HEK293 (cell line): Measurements from ENCODE around the gene BTBD9.

Experiments used
- CTCF ChIA-PET: fragments of 350-600 bp; formaldehyde crosslinking; extraction: SDS; loops from one replicate; lab custom pipeline; 2021; ENCODE audit warnings: antibody characterized with exemption; lab: Yijun Ruan, JAX
- POLR2A ChIA-PET: fragments of 300-600 bp; formaldehyde crosslinking; extraction: SDS; loops from one replicate; lab custom pipeline; 2020; ENCODE audit warnings: antibody characterized with exemption, inconsistent platforms; lab: Yijun Ruan, JAX
- H3K27ac ChIP-seq: fragments of 200-500 bp; sonication (Bioruptor generic); 2 replicates; pipeline ENCODE4 v1.5.1; 2014; ENCODE audit warnings: low read depth, low read length, control low read depth, inconsistent platforms; ENCODE audit errors: extremely low read depth
- H3K36me3 ChIP-seq, 2 experiments: fragments of 200-500 bp in 1 of 2; sonication (Bioruptor generic) in 1 of 2; 1 replicate in 1 of 2; 2 replicates in 1 of 2; pipeline ENCODE4 v1.5.1; 2014 to 2017; ENCODE audit warnings: inconsistent platforms in 2 of 2, low read length in 2 of 2; ENCODE audit not compliant: control insufficient read depth in 2 of 2, insufficient read depth in 1 of 2
- H3K4me1 ChIP-seq: fragments of 200-500 bp; sonication (Bioruptor generic); 2 replicates; pipeline ENCODE4 v1.5.1; 2014; ENCODE audit warnings: mild to moderate bottlenecking, low read length, inconsistent platforms; ENCODE audit not compliant: control insufficient read depth, insufficient read depth
- H3K4me3 ChIP-seq: 2 replicates; pipeline ENCODE4 v1.5.1; 2011; ENCODE audit warnings: low read depth, mild to moderate bottlenecking, control low read depth, low read length, moderate library complexity
- H3K9me3 ChIP-seq: fragments of 200-500 bp; sonication (Bioruptor generic); 2 replicates; pipeline ENCODE4 v1.5.1; 2014; ENCODE audit warnings: low read depth, low read length, inconsistent platforms; ENCODE audit not compliant: control insufficient read depth, insufficient read depth
- GLI4 ChIP-seq: fragments of 450-650 bp; formaldehyde crosslinking; IDR thresholded peaks from 2 replicates; pipeline ENCODE4 v1.5.1; 2016; ENCODE audit warnings: missing biosample characterization, missing genetic modification characterization
- GLIS2 ChIP-seq: fragments of 450-650 bp; formaldehyde crosslinking; IDR thresholded peaks from 2 replicates; pipeline ENCODE4 v1.5.1; 2016; ENCODE audit warnings: missing biosample characterization, missing genetic modification characterization
- IKZF3 ChIP-seq: fragments of 450-650 bp; IDR thresholded peaks from 2 replicates; pipeline ENCODE4 v1.5.0; 2018; ENCODE audit warnings: missing biosample characterization, mild to moderate bottlenecking, missing genetic modification characterization, moderate library complexity
- KLF9 ChIP-seq: fragments of 450-650 bp; formaldehyde crosslinking; IDR thresholded peaks from 2 replicates; pipeline ENCODE4 v1.5.1; 2016; ENCODE audit warnings: missing biosample characterization, missing genetic modification characterization, low read depth
- RBAK ChIP-seq: fragments of 450-650 bp; formaldehyde crosslinking; IDR thresholded peaks from 2 replicates; pipeline ENCODE4 v1.5.1; 2016; ENCODE audit warnings: missing biosample characterization, missing genetic modification characterization
- SALL2 ChIP-seq: fragments of 450-650 bp; formaldehyde crosslinking; IDR thresholded peaks from 2 replicates; pipeline ENCODE4 v1.5.0; 2017; ENCODE audit warnings: missing biosample characterization, mild to moderate bottlenecking, missing genetic modification characterization, borderline replicate concordance
- ZBTB21 ChIP-seq: fragments of 450-650 bp; formaldehyde crosslinking; IDR thresholded peaks from 2 replicates; pipeline ENCODE4 v1.5.1; 2017; ENCODE audit warnings: missing biosample characterization, missing genetic modification characterization
- ZNF114 ChIP-seq: fragments of 450-650 bp; formaldehyde crosslinking; IDR thresholded peaks from 2 replicates; pipeline ENCODE4 v1.5.0; 2017; ENCODE audit warnings: missing biosample characterization, missing genetic modification characterization
- ZNF157 ChIP-seq: fragments of 450-650 bp; formaldehyde crosslinking; IDR thresholded peaks from 2 replicates; pipeline ENCODE4 v1.5.1; 2016; ENCODE audit warnings: missing biosample characterization, missing genetic modification characterization
- ZNF169 ChIP-seq: fragments of 450-650 bp; formaldehyde crosslinking; IDR thresholded peaks from 2 replicates; pipeline ENCODE4 v1.5.1; 2016; ENCODE audit warnings: missing biosample characterization, missing genetic modification characterization
- ZNF274 ChIP-seq, 2 experiments: fragments of 200-500 bp in 1 of 2; fragments of 450-650 bp in 1 of 2; sonication (Bioruptor generic) in 1 of 2; formaldehyde crosslinking in 1 of 2; IDR thresholded peaks; 2 replicates each; pipeline versions ENCODE4 v1.5.1 to v1.6.1; 2014 to 2016; ENCODE audit warnings: borderline replicate concordance in 1 of 2, inconsistent platforms in 1 of 2, low read length in 1 of 2, missing biosample characterization in 1 of 2, missing genetic modification characterization in 1 of 2
- ZNF433 ChIP-seq: fragments of 450-650 bp; formaldehyde crosslinking; IDR thresholded peaks from 2 replicates; pipeline ENCODE4 v1.5.1; 2016; ENCODE audit warnings: missing biosample characterization, missing genetic modification characterization, low read depth
- ZNF48 ChIP-seq: fragments of 450-650 bp; formaldehyde crosslinking; IDR thresholded peaks from 2 replicates; pipeline ENCODE4 v1.5.1; 2016; ENCODE audit warnings: missing biosample characterization, missing genetic modification characterization
- ZNF529 ChIP-seq: fragments of 450-650 bp; formaldehyde crosslinking; IDR thresholded peaks from 2 replicates; pipeline ENCODE4 v1.5.1; 2017; ENCODE audit warnings: missing genetic modification characterization, missing biosample characterization; ENCODE audit not compliant: insufficient replicate concordance
- ZNF558 ChIP-seq: fragments of 450-650 bp; formaldehyde crosslinking; IDR thresholded peaks from 2 replicates; pipeline ENCODE4 v1.5.1; 2016; ENCODE audit warnings: missing biosample characterization, missing genetic modification characterization
- ZNF610 ChIP-seq: fragments of 450-650 bp; formaldehyde crosslinking; IDR thresholded peaks from 2 replicates; pipeline ENCODE4 v1.5.1; 2016; ENCODE audit warnings: missing biosample characterization, missing genetic modification characterization, borderline replicate concordance
- ZNF621 ChIP-seq: fragments of 450-650 bp; formaldehyde crosslinking; IDR thresholded peaks from 2 replicates; pipeline ENCODE4 v1.5.1; 2017; ENCODE audit warnings: missing biosample characterization, missing genetic modification characterization
- ZNF664 ChIP-seq: fragments of 450-650 bp; formaldehyde crosslinking; IDR thresholded peaks from 2 replicates; pipeline ENCODE4 v1.5.1; 2016; ENCODE audit warnings: missing biosample characterization, missing genetic modification characterization
- ZNF670 ChIP-seq: fragments of 450-650 bp; formaldehyde crosslinking; IDR thresholded peaks from 2 replicates; pipeline ENCODE4 v1.5.1; 2016; ENCODE audit warnings: missing biosample characterization, missing genetic modification characterization, low read depth
- ZNF701 ChIP-seq: fragments of 450-650 bp; formaldehyde crosslinking; IDR thresholded peaks from 2 replicates; pipeline ENCODE4 v1.5.1; 2016; ENCODE audit warnings: missing biosample characterization, missing genetic modification characterization
- ZSCAN16 ChIP-seq: fragments of 450-650 bp; formaldehyde crosslinking; IDR thresholded peaks from 2 replicates; pipeline ENCODE4 v1.5.1; 2016; ENCODE audit warnings: missing biosample characterization, missing genetic modification characterization
- TF ChIP-seq, protein P1 (sequence below): fragments of 450-650 bp; formaldehyde crosslinking; IDR thresholded peaks from 2 replicates; pipeline ENCODE4 v1.5.1; 2016; ENCODE audit warnings: missing biosample characterization, missing genetic modification characterization
- TF ChIP-seq, protein P2 (sequence below): fragments of 450-650 bp; formaldehyde crosslinking; IDR thresholded peaks from 2 replicates; pipeline ENCODE4 v1.5.1; 2016; ENCODE audit warnings: missing biosample characterization, missing genetic modification characterization, low read depth
- TF ChIP-seq, protein P3 (sequence below): fragments of 450-650 bp; formaldehyde crosslinking; IDR thresholded peaks from 2 replicates; pipeline ENCODE4 v1.5.1; 2017; ENCODE audit warnings: missing biosample characterization, missing genetic modification characterization

The BTBD9 gene

DNA sequence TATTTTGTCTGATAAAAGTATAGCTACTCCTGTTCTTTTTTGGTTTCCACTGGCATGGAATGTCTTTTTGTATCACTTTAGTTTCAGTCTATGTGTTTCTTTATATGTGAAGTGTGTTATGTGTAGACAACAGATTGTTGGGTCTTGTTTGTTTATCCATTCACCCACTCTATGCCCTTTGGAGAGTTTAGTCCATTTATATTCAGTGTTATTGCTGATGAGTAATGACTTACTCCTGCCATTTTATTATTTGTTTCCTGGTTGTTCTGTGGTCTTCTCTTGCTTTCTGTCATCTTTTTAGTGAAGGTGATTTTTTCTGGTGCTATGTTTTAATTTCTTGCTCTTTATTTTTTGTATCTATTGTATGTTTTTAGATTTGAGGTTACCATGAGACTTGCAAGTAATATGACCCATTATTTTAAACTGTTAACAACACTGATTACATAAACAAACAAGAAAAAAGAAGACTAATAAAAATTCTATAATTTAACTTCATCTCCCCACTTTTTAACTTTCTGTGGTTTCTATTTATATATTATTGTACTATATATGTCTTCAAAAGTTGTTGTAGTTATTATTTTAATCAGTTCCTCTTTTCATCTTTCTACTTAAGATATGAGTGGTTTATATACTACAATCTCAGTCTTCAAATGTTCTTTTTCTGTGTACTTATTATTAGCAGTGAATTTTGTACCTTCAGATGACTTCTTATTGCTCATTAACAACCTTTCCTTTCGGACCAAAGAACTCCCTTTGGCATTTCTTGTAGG lies 323.4 kb downstream of the BTBD9 start:
- CTCF ChIA-PET = no interaction called here
- Histone ChIP-seq H3K36me3 (no peaks in the 10 kb centered on the region), H3K4me3 (no peak overlapping the region), H3K9me3 (no peaks in the 10 kb centered on the region), H3K27ac (no peak overlapping the region), H3K4me1 (no peaks in the 10 kb centered on the region)
- TF ChIP-seq ZSCAN16 = no peak
- TF ChIP-seq KLF9 (tag by site-specific recombination) = no peak
- no peak for TF ChIP-seq ZBTB21 (tag by site-specific recombination)
- no peak for TF ChIP-seq ZNF558 (tag by site-specific recombination)
- TF ChIP-seq ZNF701 = no peak
- no peak for TF ChIP-seq GLIS2 (tag by site-specific recombination)
- no peak for TF ChIP-seq IKZF3 (tag by site-specific recombination)
- TF ChIP-seq, protein P1, sequence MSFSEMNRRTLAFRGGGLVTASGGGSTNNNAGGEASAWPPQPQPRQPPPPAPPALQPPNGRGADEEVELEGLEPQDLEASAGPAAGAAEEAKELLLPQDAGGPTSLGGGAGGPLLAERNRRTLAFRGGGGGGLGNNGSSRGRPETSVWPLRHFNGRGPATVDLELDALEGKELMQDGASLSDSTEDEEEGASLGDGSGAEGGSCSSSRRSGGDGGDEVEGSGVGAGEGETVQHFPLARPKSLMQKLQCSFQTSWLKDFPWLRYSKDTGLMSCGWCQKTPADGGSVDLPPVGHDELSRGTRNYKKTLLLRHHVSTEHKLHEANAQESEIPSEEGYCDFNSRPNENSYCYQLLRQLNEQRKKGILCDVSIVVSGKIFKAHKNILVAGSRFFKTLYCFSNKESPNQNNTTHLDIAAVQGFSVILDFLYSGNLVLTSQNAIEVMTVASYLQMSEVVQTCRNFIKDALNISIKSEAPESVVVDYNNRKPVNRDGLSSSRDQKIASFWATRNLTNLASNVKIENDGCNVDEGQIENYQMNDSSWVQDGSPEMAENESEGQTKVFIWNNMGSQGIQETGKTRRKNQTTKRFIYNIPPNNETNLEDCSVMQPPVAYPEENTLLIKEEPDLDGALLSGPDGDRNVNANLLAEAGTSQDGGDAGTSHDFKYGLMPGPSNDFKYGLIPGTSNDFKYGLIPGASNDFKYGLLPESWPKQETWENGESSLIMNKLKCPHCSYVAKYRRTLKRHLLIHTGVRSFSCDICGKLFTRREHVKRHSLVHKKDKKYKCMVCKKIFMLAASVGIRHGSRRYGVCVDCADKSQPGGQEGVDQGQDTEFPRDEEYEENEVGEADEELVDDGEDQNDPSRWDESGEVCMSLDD (tag by site-specific recombination) = no peak
- no peak for TF ChIP-seq ZNF433 (tag by site-specific recombination)
- TF ChIP-seq ZNF114 (tag by site-specific recombination) = no peak
- TF ChIP-seq ZNF48 (tag by site-specific recombination) = no peak
- TF ChIP-seq RBAK = no peak
- no peak for TF ChIP-seq ZNF529
- TF ChIP-seq ZNF169 (tag by site-specific recombination) = no peak
- TF ChIP-seq, protein P2, sequence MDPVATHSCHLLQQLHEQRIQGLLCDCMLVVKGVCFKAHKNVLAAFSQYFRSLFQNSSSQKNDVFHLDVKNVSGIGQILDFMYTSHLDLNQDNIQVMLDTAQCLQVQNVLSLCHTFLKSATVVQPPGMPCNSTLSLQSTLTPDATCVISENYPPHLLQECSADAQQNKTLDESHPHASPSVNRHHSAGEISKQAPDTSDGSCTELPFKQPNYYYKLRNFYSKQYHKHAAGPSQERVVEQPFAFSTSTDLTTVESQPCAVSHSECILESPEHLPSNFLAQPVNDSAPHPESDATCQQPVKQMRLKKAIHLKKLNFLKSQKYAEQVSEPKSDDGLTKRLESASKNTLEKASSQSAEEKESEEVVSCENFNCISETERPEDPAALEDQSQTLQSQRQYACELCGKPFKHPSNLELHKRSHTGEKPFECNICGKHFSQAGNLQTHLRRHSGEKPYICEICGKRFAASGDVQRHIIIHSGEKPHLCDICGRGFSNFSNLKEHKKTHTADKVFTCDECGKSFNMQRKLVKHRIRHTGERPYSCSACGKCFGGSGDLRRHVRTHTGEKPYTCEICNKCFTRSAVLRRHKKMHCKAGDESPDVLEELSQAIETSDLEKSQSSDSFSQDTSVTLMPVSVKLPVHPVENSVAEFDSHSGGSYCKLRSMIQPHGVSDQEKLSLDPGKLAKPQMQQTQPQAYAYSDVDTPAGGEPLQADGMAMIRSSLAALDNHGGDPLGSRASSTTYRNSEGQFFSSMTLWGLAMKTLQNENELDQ = no peak
- no peak for TF ChIP-seq ZNF664 (tag by site-specific recombination)
- no peak for TF ChIP-seq SALL2 (tag by site-specific recombination)
- TF ChIP-seq, protein P3, sequence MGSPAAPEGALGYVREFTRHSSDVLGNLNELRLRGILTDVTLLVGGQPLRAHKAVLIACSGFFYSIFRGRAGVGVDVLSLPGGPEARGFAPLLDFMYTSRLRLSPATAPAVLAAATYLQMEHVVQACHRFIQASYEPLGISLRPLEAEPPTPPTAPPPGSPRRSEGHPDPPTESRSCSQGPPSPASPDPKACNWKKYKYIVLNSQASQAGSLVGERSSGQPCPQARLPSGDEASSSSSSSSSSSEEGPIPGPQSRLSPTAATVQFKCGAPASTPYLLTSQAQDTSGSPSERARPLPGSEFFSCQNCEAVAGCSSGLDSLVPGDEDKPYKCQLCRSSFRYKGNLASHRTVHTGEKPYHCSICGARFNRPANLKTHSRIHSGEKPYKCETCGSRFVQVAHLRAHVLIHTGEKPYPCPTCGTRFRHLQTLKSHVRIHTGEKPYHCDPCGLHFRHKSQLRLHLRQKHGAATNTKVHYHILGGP (tag by site-specific recombination) = no peak
- POLR2A ChIA-PET = no interaction called here

DNA sequence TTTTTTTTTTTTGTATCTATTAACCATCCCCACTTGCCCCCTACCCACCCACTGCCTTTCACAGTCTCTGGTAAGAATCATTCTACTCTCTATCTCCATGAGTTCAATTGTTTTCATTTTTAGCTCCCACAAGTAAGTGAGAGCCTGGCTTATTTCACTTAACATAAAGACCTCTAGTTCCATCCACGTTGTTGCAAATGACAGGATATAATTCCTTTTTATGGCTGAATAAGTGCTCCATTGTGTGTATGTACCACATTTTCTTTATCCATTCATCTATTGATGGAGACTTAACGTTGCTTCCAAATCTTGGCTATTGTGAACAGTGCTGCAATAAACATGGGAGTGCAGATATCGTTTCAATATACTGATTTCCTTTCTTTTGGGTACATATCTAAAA lies 328.5 kb downstream of the BTBD9 start:
- POLR2A ChIA-PET = interaction anchor here (0.7 kb wide), 1 partner anchor 19 kb away, joined by 5 read pairs; no protein-coding TSS in a partner anchor
- CTCF ChIA-PET = interaction anchor here (1.7 kb wide), 1 partner anchor 183 kb away, joined by 4 read pairs; no protein-coding TSS in a partner anchor

More for the DNA sequence above, 328.5 kb downstream of the BTBD9 start:
- H3K9me3 ChIP-seq = no peaks in the 10 kb centered on the region
- H3K4me3 ChIP-seq = no peak overlapping the region
- no peak overlapping the region for H3K27ac ChIP-seq
- peaks cover 11% of the 10 kb centered on the region for H3K4me1 ChIP-seq
- no peaks in the 10 kb centered on the region for H3K36me3 ChIP-seq
- no peak for TF ChIP-seq ZNF157 (tag by site-specific recombination)
- no peak for TF ChIP-seq ZBTB21 (tag by site-specific recombination)
- TF ChIP-seq ZNF621 (tag by site-specific recombination) = no peak
- TF ChIP-seq, protein P3 (tag by site-specific recombination) = no peak
- TF ChIP-seq ZNF274 (IDR thresholded peaks at IDR 0.05; ENCODE audit: low read length) = no peak
- no peak for TF ChIP-seq ZNF274 (tag by site-specific recombination; IDR thresholded peaks at IDR 0.05; ENCODE audit: borderline replicate concordance)
- no peak for TF ChIP-seq GLI4 (tag by site-specific recombination)
- no peak for TF ChIP-seq ZNF670 (tag by site-specific recombination)
- TF ChIP-seq ZNF610 = no peak
- TF ChIP-seq ZSCAN16 = no peak
